HepG2 (cell line): ENCODE results near the gene IL6R. TPM values are rescaled to one million over a fixed set of nuclear protein-coding genes. Genes with fewer than 3 reads are reported as not detected.

Experiments used
- ATAC-seq: fragments of 200-7000 bp; cut with Tn5 transposase; 3 replicates; pipeline ENCODE4 v1.9.1; 2020; ENCODE audit warnings: mild to moderate bottlenecking, moderate library complexity
- BruUV-seq: library from RNA; stranded (reverse); fragments of 400-500 nt; replicated peaks from 2 replicates; lab custom pipeline; 2021; lab: Mats Ljungman, UMichigan
- CTCF ChIA-PET: fragments of 300-600 bp; formaldehyde crosslinking; extraction: SDS; loops from one replicate; lab custom pipeline; 2021; ENCODE audit warnings: low total read pairs, inconsistent platforms, low intra/inter-chr PET ratio; lab: Yijun Ruan, JAX
- POLR2A ChIA-PET: fragments of 350-600 bp; sonication (Branson Sonifier 250); formaldehyde crosslinking; loops from one replicate; lab custom pipeline; 2020; ENCODE audit warnings: antibody characterized with exemption, inconsistent platforms; lab: Yijun Ruan, JAX
- DNase-seq: peaks from one replicate; pipeline ENCODE4 v3.0.0-alpha.2; 2015; ENCODE audit warnings: low spot score
- FAIRE-seq: peaks from 3 replicates; lab custom pipeline; 2011; peaks lifted over from hg19 to GRCh38; lab: Jason Lieb, UNC
- H2AFZ ChIP-seq: one replicate; pipeline ENCODE4 v1.6.1; 2011; ENCODE audit warnings: low read length, inconsistent platforms
- H3K27ac ChIP-seq: fragments of 300-600 bp; 3 replicates; pipeline ENCODE4 v1.8.0; 2011; ENCODE audit warnings: mixed run types, mild to moderate bottlenecking, mixed read lengths, low read length, inconsistent platforms; ENCODE audit not compliant: insufficient read depth; ENCODE audit errors: extremely low read length
- H3K27me3 ChIP-seq, 2 experiments: fragments of 200-600 bp in 1 of 2; 2 replicates in 1 of 2; 3 replicates in 1 of 2; pipeline versions ENCODE4 v1.6.0 to v1.8.0; 2011; ENCODE audit warnings: low read length in 2 of 2, mild to moderate bottlenecking in 2 of 2, moderate library complexity in 2 of 2, inconsistent platforms in 1 of 2; ENCODE audit not compliant: insufficient read depth in 2 of 2, control insufficient read depth in 1 of 2
- H3K36me3 ChIP-seq, 2 experiments: fragments of 200-600 bp in 1 of 2; replicated peaks in 1 of 2; 2 replicates in 1 of 2; 3 replicates in 1 of 2; pipeline versions ENCODE4 v1.5.1 to v1.8.0; 2011; ENCODE audit warnings: low read length in 2 of 2, inconsistent platforms in 1 of 2; ENCODE audit not compliant: insufficient read depth in 2 of 2, control insufficient read depth in 1 of 2
- H3K4me1 ChIP-seq: 2 replicates; pipeline ENCODE4 v1.5.1; 2012; ENCODE audit warnings: low read length, inconsistent platforms; ENCODE audit not compliant: insufficient read depth
- H3K4me2 ChIP-seq: 2 replicates; pipeline ENCODE4 v1.6.0; 2011; ENCODE audit warnings: low read depth, low read length, inconsistent platforms
- H3K4me3 ChIP-seq, 3 experiments: fragments of 200-600 bp in 1 of 3; sonication (generic), shearing (Covaris generic) in 1 of 3; replicated peaks in 1 of 3; 2 replicates each; pipeline ENCODE4 v1.5.1; 2011 to 2016; ENCODE audit warnings: low read length in 3 of 3, inconsistent platforms in 2 of 3, low read depth in 2 of 3, mild to moderate bottlenecking in 2 of 3, control low read depth in 1 of 3, mixed read lengths in 1 of 3; ENCODE audit not compliant: insufficient read depth in 1 of 3
- H3K79me2 ChIP-seq: one replicate; pipeline ENCODE4 v1.6.1; 2011; ENCODE audit warnings: low read length, inconsistent platforms; ENCODE audit not compliant: insufficient read depth
- H3K9ac ChIP-seq: 2 replicates; pipeline ENCODE4 v1.6.0; 2011; ENCODE audit warnings: mild to moderate bottlenecking, low read depth, low read length, inconsistent platforms; ENCODE audit not compliant: insufficient read depth
- H3K9me3 ChIP-seq: 2 replicates; pipeline ENCODE4 v1.5.1; 2012; ENCODE audit warnings: mild to moderate bottlenecking, low read length
- H4K20me1 ChIP-seq: 2 replicates; pipeline ENCODE4 v1.6.0; 2011; ENCODE audit warnings: inconsistent platforms, mild to moderate bottlenecking, low read length, moderate library complexity; ENCODE audit not compliant: insufficient read depth
- MAFF ChIP-seq: IDR thresholded peaks from 2 replicates; pipeline ENCODE4 v1.6.1; 2011; ENCODE audit warnings: low read depth, low read length, improper control_type of control experiment
- MAFK ChIP-seq, 2 experiments: IDR thresholded peaks in 1 of 2; conservative IDR thresholded peaks in 1 of 2; 2 replicates each; pipeline ENCODE4 v1.6.1; 2011; ENCODE audit warnings: improper control_type of control experiment in 2 of 2, low read length in 2 of 2
- MEF2D ChIP-seq: sonication (generic); formaldehyde crosslinking; IDR thresholded peaks from 2 replicates; pipeline ENCODE4 v1.5.1; 2020; ENCODE audit warnings: mild to moderate bottlenecking, missing genetic modification reagents
- SMARCC2 ChIP-seq: fragments of 450-650 bp; IDR thresholded peaks from 2 replicates; pipeline ENCODE4 v1.6.1; 2017; ENCODE audit warnings: antibody characterized with exemption, mild to moderate bottlenecking
- ZNF83 ChIP-seq: sonication (generic); formaldehyde crosslinking; IDR thresholded peaks from 2 replicates; pipeline ENCODE4 v1.4.0; 2020; ENCODE audit warnings: missing genetic modification reagents, mild to moderate bottlenecking, borderline replicate concordance
- WGBS: methylation state at CpG from one replicate; pipeline ENCODE4 v1.1.6; 2017; ENCODE audit warnings: low lambda C conversion rate; 5-methylcytosine and 5-hydroxymethylcytosine counted together
- in situ Hi-C: cut with HindIII; loops from 2 replicates; pipeline ENCODE4 v1.10.0; 2017; ENCODE audit warnings: low pct_unique_long_range_greater_than_20kb; ENCODE audit not compliant: extremely low pct_ligation_motif_present
- intact Hi-C: fragments of 100-400 bp; cut with micrococcal nuclease; formaldehyde crosslinking; loops from one replicate; pipeline ENCODE4 v1.10.0; 2022; ENCODE audit not compliant: unreplicated experiment
- polyA plus RNA-seq, 8 experiments: library from polyadenylated mRNA; depleted of rRNA in 3 of 8; stranded (reverse) in 7 of 8; unstranded in 1 of 8; fragments of >200 nt; fragmentation: Illumina TruSeq in 4 of 8; extraction: Trizol in 4 of 8; gene quantifications; 2 replicates each; pipeline versions ENCODE4 v1.2.1 to v1.2.3, GENCODE V29; 2011 to 2016; ENCODE audit warnings: low read depth in 4 of 8, missing spikeins in 1 of 8, mixed read lengths in 1 of 8; ENCODE audit not compliant: insufficient read depth in 1 of 8
- total RNA-seq, 5 experiments: library from RNA; depleted of rRNA; stranded (reverse); fragments of >200 nt; fragmentation: Illumina TruSeq; extraction: Trizol; gene quantifications; 2 replicates each; pipeline ENCODE4 v1.2.3, GENCODE V29; 2016; ENCODE audit warnings: low read depth in 1 of 5
- TF ChIP-seq, protein P1 (sequence below): sonication (generic); formaldehyde crosslinking; IDR thresholded peaks from 2 replicates; pipeline ENCODE4 v1.4.0; 2020; ENCODE audit warnings: missing genetic modification reagents

The IL6R gene
- total and polyA plus RNA-seq, 2 of the 13 experiments (the other 11 are each of a cell fraction or from before 2014, with no cell fraction given), result 5.0 to 24.5 TPM

- H3K9ac ChIP-seq, result no peak overlapping the region
- DNase-seq, result no peak
- H3K36me3 ChIP-seq, result no peaks in the 10 kb centered on the region
- TF ChIP-seq MAFK (conservative IDR thresholded peaks at IDR 0.05 in 1 of 2, IDR thresholded peaks at IDR 0.05 in 1 of 2; ENCODE audit: low read length in 2 of 2), result peak; percentile 39 to 65
- TF ChIP-seq, protein P1, sequence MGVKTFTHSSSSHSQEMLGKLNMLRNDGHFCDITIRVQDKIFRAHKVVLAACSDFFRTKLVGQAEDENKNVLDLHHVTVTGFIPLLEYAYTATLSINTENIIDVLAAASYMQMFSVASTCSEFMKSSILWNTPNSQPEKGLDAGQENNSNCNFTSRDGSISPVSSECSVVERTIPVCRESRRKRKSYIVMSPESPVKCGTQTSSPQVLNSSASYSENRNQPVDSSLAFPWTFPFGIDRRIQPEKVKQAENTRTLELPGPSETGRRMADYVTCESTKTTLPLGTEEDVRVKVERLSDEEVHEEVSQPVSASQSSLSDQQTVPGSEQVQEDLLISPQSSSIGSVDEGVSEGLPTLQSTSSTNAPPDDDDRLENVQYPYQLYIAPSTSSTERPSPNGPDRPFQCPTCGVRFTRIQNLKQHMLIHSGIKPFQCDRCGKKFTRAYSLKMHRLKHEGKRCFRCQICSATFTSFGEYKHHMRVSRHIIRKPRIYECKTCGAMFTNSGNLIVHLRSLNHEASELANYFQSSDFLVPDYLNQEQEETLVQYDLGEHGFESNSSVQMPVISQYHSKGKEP (CRISPR knock-in tag), result no peak
- TF ChIP-seq ZNF83 (CRISPR knock-in tag), result no peak
- TF ChIP-seq MAFF, result peak; percentile 34; the same call in 1 of the 2 replicates
- TF ChIP-seq, all 625 proteins: peak for 2
- no TSS peak for BruUV-seq
- FAIRE-seq (no peak), ATAC-seq (no peak)
- intact Hi-C loops, result no loop called here
- Histone ChIP-seq H3K27me3 (peaks cover 4 to 27% of the 10 kb centered on the region in 2 experiments), H3K4me1 (no peaks in the 10 kb centered on the region), H3K79me2 (no peaks in the 10 kb centered on the region), H3K27ac (no peak overlapping the region), H4K20me1 (no peaks in the 10 kb centered on the region), H3K4me2 (no peak overlapping the region), H3K9me3 (peaks cover 5% of the 10 kb centered on the region; the same call in 1 of the 2 replicates), H3K4me3 (no peak overlapping the region), H2AFZ (no peak overlapping the region)
- WGBS, result 37% methylated on average over 5 of the region's 5 CpGs
- POLR2A ChIA-PET, result no interaction called here
- CTCF ChIA-PET, result no interaction called here
- in situ Hi-C loops, result no loop called here
These were observed 98.8 kb downstream of the IL6R start for GRCh38 chr1:154503898-154504297.

DNA sequence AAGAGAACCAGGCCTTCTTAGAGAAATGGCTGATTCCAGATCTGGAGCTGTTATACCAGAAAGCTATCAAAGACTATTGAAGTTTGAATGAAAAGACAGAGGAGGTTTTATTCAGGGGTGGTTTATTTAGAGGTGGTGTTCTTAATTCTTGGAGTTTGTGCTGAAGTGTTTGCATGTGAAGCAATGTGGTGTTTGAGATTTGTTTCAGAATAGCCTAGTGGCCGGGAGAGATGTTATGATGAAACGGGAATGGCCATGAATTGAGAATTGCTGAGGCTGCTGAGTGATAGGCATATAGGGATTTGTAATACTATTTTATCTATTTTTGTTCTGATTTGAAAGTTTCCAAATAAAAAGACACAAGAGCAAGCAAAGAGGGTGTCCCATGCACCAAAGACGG, 107.6 kb downstream of the IL6R start:
- no TSS peak for BruUV-seq
- H3K4me3 ChIP-seq, result no peak overlapping the region
- H3K36me3 ChIP-seq, result no peaks in the 10 kb centered on the region
- H3K4me1 ChIP-seq, result no peaks in the 10 kb centered on the region; the same call in 1 of the 2 replicates
- in situ Hi-C loops, result no loop called here
- H3K4me2 ChIP-seq, result no peak overlapping the region
- no peaks in the 10 kb centered on the region for H4K20me1 ChIP-seq
- H3K9ac ChIP-seq, result no peak overlapping the region
- DNase-seq (no peak), ATAC-seq (no peak), FAIRE-seq (no peak)
- 37% methylated on average over 3 of the region's 3 CpGs for WGBS
- H3K79me2 ChIP-seq, result no peaks in the 10 kb centered on the region
- ChIA-PET POLR2A (no interaction called here), CTCF (no interaction called here)
- no peak overlapping the region for H2AFZ ChIP-seq
- no peak overlapping the region for H3K27ac ChIP-seq
- H3K9me3 ChIP-seq, result no peaks in the 10 kb centered on the region
- TF ChIP-seq MEF2D (CRISPR knock-in tag), result no peak
- no peak for TF ChIP-seq SMARCC2
- intact Hi-C loops, result no loop called here
- H3K27me3 ChIP-seq, result peaks cover 1 to 6% of the 10 kb centered on the region in 2 experiments; a peak in 2 of 5 replicates
